PC-9 (cell line): ENCODE measurements around the gene LSP1. TPM values are rescaled to one million over a fixed set of nuclear protein-coding genes. Genes with fewer than 3 reads are reported as not detected.

Experiments used
- BruUV-seq: library from RNA; stranded (reverse); fragments of 400-500 nt; replicated peaks from 2 replicates; lab custom pipeline; 2021; lab: Mats Ljungman, UMichigan
- CTCF ChIA-PET: fragments of 300-600 bp; sonication (Branson Sonifier 250); formaldehyde crosslinking; loops from one replicate; lab custom pipeline; 2022; ENCODE audit warnings: antibody characterized with exemption; lab: Charles Lee
- POLR2A ChIA-PET: fragments of 300-600 bp; sonication (Branson Sonifier 250); formaldehyde crosslinking; loops from one replicate; lab custom pipeline; 2022; ENCODE audit warnings: antibody characterized with exemption; ENCODE audit not compliant: unreplicated experiment; lab: Charles Lee
- DNase-seq, 2 experiments: peaks; one replicate each; pipeline versions ENCODE4 v3.0.0 to v3.0.0-alpha.2; 2015 to 2022; ENCODE audit warnings: mixed read lengths in 1 of 2
- H2AFZ ChIP-seq: fragments of 200-600 bp; sonication (generic); 2 replicates; pipeline ENCODE4 v1.8.1; 2017; ENCODE audit warnings: antibody characterized with exemption
- H3F3A ChIP-seq: fragments of 200-600 bp; sonication (generic); 2 replicates; pipeline ENCODE4 v1.8.1; 2017; ENCODE audit warnings: antibody characterized with exemption, mild to moderate bottlenecking, low read depth; ENCODE audit not compliant: insufficient read depth
- H3K27ac ChIP-seq: fragments of 200-600 bp; sonication (generic); 2 replicates; pipeline ENCODE4 v1.6.1; 2016; ENCODE audit warnings: mixed run types
- H3K27me3 ChIP-seq: fragments of 200-600 bp; sonication (generic); 2 replicates; pipeline ENCODE4 v1.6.1; 2016; ENCODE audit warnings: low read depth, mixed run types; ENCODE audit not compliant: insufficient read depth
- H3K36me3 ChIP-seq: fragments of 200-600 bp; sonication (generic); 2 replicates; pipeline ENCODE4 v1.6.1; 2016; ENCODE audit warnings: low read depth, mixed run types
- H3K4me1 ChIP-seq: fragments of 200-600 bp; sonication (generic); replicated peaks from 2 replicates; pipeline ENCODE4 v1.6.1; 2016; ENCODE audit warnings: mixed run types; ENCODE audit not compliant: insufficient read depth
- H3K4me2 ChIP-seq: fragments of 200-600 bp; sonication (generic); 2 replicates; pipeline ENCODE4 v1.6.1; 2017; ENCODE audit warnings: mixed run types
- H3K4me3 ChIP-seq: fragments of 200-600 bp; sonication (generic); 2 replicates; pipeline ENCODE4 v1.6.1; 2016; ENCODE audit warnings: mixed run types
- H3K79me2 ChIP-seq: fragments of 200-600 bp; sonication (generic); 2 replicates; pipeline ENCODE4 v1.6.1; 2017; ENCODE audit warnings: low read depth, mixed run types
- H3K9me2 ChIP-seq: fragments of 200-600 bp; sonication (generic); 2 replicates; pipeline ENCODE4 v1.8.1; 2017; ENCODE audit warnings: mild to moderate bottlenecking; ENCODE audit not compliant: insufficient read depth
- H3K9me3 ChIP-seq: fragments of 200-600 bp; sonication (generic); 2 replicates; pipeline ENCODE4 v1.8.1; 2016; ENCODE audit warnings: low read depth; ENCODE audit not compliant: insufficient read depth
- H4K20me1 ChIP-seq: fragments of 200-600 bp; sonication (generic); 2 replicates; pipeline ENCODE4 v1.8.1; 2017; ENCODE audit not compliant: insufficient read depth
- CTCF ChIP-seq: fragments of 200-600 bp; sonication (generic); conservative IDR thresholded peaks from 2 replicates; pipeline ENCODE4 v1.6.1; 2017; ENCODE audit warnings: mixed run types, antibody characterized with exemption, mild to moderate bottlenecking, moderate library complexity
- EZH2 ChIP-seq: fragments of 200-600 bp; sonication (generic); IDR thresholded peaks from 2 replicates; pipeline ENCODE4 v1.8.0; 2017; ENCODE audit warnings: antibody characterized with exemption, low read depth
- intact Hi-C: fragments of 100-400 bp; cut with micrococcal nuclease; formaldehyde crosslinking; loops from one replicate; pipeline ENCODE4 v1.10.0; 2022; ENCODE audit not compliant: unreplicated experiment
- total RNA-seq: library from RNA; stranded (reverse); gene quantifications from 2 replicates; pipeline ENCODE4 v1.2.3, GENCODE V29; 2021

LSP1 gene
- total RNA-seq, 1 experiment from 2014 or later: 2.6 TPM

GRCh38 chr11:1906611-1907423 is 53.9 kb downstream of the LSP1 start:
- Histone ChIP-seq H3K4me2 (no peak overlapping the region), H3F3A (no peaks in the 10 kb centered on the region), H3K9me2 (no peaks in the 10 kb centered on the region), H2AFZ (no peak overlapping the region), H3K9me3 (no peaks in the 10 kb centered on the region), H3K36me3 (no peaks in the 10 kb centered on the region), H3K79me2 (no peaks in the 10 kb centered on the region), H4K20me1 (no peaks in the 10 kb centered on the region), H3K27ac (no peak overlapping the region), H3K4me3 (no peak overlapping the region), H3K4me1 (no peaks in the 10 kb centered on the region), H3K27me3 (peaks cover 49% of the 10 kb centered on the region)
- intact Hi-C loops: no loop called here
- CTCF ChIA-PET: interaction anchor here (0.5 to 0.8 kb wide), 2 partner anchors 206 to 354 kb away, joined by 3 to 9 read pairs; no protein-coding TSS in a partner anchor
- no TSS peak for BruUV-seq
- POLR2A ChIA-PET: interaction anchor here (0.6 kb wide), 1 partner anchor 24 kb away, joined by 3 read pairs; no protein-coding TSS in a partner anchor
- TF ChIP-seq CTCF: no peak
- TF ChIP-seq EZH2: no peak
- DNase-seq: no peak

- TF ChIP-seq EZH2 (no peak), CTCF (no peak)
- DNase-seq: no peak
- Histone ChIP-seq H2AFZ (no peak overlapping the region), H3K27me3 (peaks cover 46% of the 10 kb centered on the region), H3K79me2 (no peaks in the 10 kb centered on the region), H3K9me3 (no peaks in the 10 kb centered on the region), H3K27ac (no peak overlapping the region), H3K9me2 (no peaks in the 10 kb centered on the region), H3K4me1 (no peaks in the 10 kb centered on the region), H3F3A (no peaks in the 10 kb centered on the region), H3K4me3 (no peak overlapping the region), H4K20me1 (no peaks in the 10 kb centered on the region), H3K4me2 (no peak overlapping the region), H3K36me3 (no peaks in the 10 kb centered on the region)
- ChIA-PET CTCF (no interaction called here), POLR2A (no interaction called here)
- intact Hi-C loops: no loop called here
- BruUV-seq: no TSS peak
Observed at GRCh38 chr11:1908618-1909017, 55.7 kb downstream of the LSP1 start.

DNA sequence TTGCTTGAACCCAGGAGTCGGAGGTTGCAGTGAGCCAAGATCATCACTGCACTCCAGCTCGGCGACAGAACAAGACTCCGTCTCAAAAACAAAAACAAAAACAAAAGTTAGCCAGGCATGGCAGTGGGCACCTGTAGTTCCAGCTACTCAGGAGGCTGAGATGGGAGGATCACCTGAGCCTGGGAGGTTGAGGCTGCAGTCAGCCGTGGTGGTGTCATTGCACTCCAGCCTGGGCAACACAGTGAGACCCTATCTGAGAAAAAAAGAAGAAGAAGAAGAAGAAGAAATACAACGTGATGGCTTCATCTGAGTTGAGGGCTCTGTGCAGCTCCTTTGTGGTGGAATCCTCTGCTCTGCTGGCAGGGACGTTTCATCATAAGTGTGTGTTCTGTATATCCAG is 56.6 kb downstream of the LSP1 start:
- ChIA-PET CTCF (no interaction called here), POLR2A (no interaction called here)
- TF ChIP-seq EZH2: no peak
- TF ChIP-seq CTCF: no peak

More for the DNA sequence above, 56.6 kb downstream of the LSP1 start:
- no peak overlapping the region for H3K4me3 ChIP-seq
- H3K27ac ChIP-seq: no peak overlapping the region
- H3K4me2 ChIP-seq: no peak overlapping the region
- H3K9me2 ChIP-seq: no peaks in the 10 kb centered on the region
- no peaks in the 10 kb centered on the region for H4K20me1 ChIP-seq
- intact Hi-C loops: no loop called here
- H3F3A ChIP-seq: no peaks in the 10 kb centered on the region
- DNase-seq: no peak
- BruUV-seq: no TSS peak
- H3K27me3 ChIP-seq: peaks cover 46% of the 10 kb centered on the region
- no peak overlapping the region for H2AFZ ChIP-seq
- H3K4me1 ChIP-seq: no peaks in the 10 kb centered on the region
- H3K79me2 ChIP-seq: no peaks in the 10 kb centered on the region
- H3K9me3 ChIP-seq: no peaks in the 10 kb centered on the region
- no peaks in the 10 kb centered on the region for H3K36me3 ChIP-seq
